ENCODE measurements around the gene ARHGEF37.

GRCh38 chr5:149638546-149639241, 57.4 kb downstream of the ARHGEF37 start:
- TF ChIP-seq CTCF (IDR thresholded peaks at IDR 0.05) (no peak), ZFX (IDR thresholded peaks at IDR 0.05; ENCODE audit: borderline replicate concordance) (no peak)
